PC-9 (cell line): Measurements from ENCODE around the gene ZBTB43. TPM values are rescaled to one million over a fixed set of nuclear protein-coding genes. Genes with fewer than 3 reads are reported as not detected.

Experiments
- BruUV-seq: library from RNA; stranded (reverse); fragments of 400-500 nt; replicated peaks from 2 replicates; lab custom pipeline; 2021; lab: Mats Ljungman, UMichigan
- CTCF ChIA-PET: fragments of 300-600 bp; sonication (Branson Sonifier 250); formaldehyde crosslinking; loops from one replicate; lab custom pipeline; 2022; ENCODE audit warnings: antibody characterized with exemption; lab: Charles Lee
- POLR2A ChIA-PET: fragments of 300-600 bp; sonication (Branson Sonifier 250); formaldehyde crosslinking; loops from one replicate; lab custom pipeline; 2022; ENCODE audit warnings: antibody characterized with exemption; ENCODE audit not compliant: unreplicated experiment; lab: Charles Lee
- DNase-seq, 2 experiments: peaks; one replicate each; pipeline versions ENCODE4 v3.0.0 to v3.0.0-alpha.2; 2015 to 2022; ENCODE audit warnings: mixed read lengths in 1 of 2
- H2AFZ ChIP-seq: fragments of 200-600 bp; sonication (generic); 2 replicates; pipeline ENCODE4 v1.8.1; 2017; ENCODE audit warnings: antibody characterized with exemption
- H3F3A ChIP-seq: fragments of 200-600 bp; sonication (generic); 2 replicates; pipeline ENCODE4 v1.8.1; 2017; ENCODE audit warnings: antibody characterized with exemption, mild to moderate bottlenecking, low read depth; ENCODE audit not compliant: insufficient read depth
- H3K27ac ChIP-seq: fragments of 200-600 bp; sonication (generic); 2 replicates; pipeline ENCODE4 v1.6.1; 2016; ENCODE audit warnings: mixed run types
- H3K27me3 ChIP-seq: fragments of 200-600 bp; sonication (generic); 2 replicates; pipeline ENCODE4 v1.6.1; 2016; ENCODE audit warnings: low read depth, mixed run types; ENCODE audit not compliant: insufficient read depth
- H3K36me3 ChIP-seq: fragments of 200-600 bp; sonication (generic); 2 replicates; pipeline ENCODE4 v1.6.1; 2016; ENCODE audit warnings: low read depth, mixed run types
- H3K4me1 ChIP-seq: fragments of 200-600 bp; sonication (generic); replicated peaks from 2 replicates; pipeline ENCODE4 v1.6.1; 2016; ENCODE audit warnings: mixed run types; ENCODE audit not compliant: insufficient read depth
- H3K4me2 ChIP-seq: fragments of 200-600 bp; sonication (generic); 2 replicates; pipeline ENCODE4 v1.6.1; 2017; ENCODE audit warnings: mixed run types
- H3K4me3 ChIP-seq: fragments of 200-600 bp; sonication (generic); 2 replicates; pipeline ENCODE4 v1.6.1; 2016; ENCODE audit warnings: mixed run types
- H3K79me2 ChIP-seq: fragments of 200-600 bp; sonication (generic); 2 replicates; pipeline ENCODE4 v1.6.1; 2017; ENCODE audit warnings: low read depth, mixed run types
- H3K9me2 ChIP-seq: fragments of 200-600 bp; sonication (generic); 2 replicates; pipeline ENCODE4 v1.8.1; 2017; ENCODE audit warnings: mild to moderate bottlenecking; ENCODE audit not compliant: insufficient read depth
- H3K9me3 ChIP-seq: fragments of 200-600 bp; sonication (generic); 2 replicates; pipeline ENCODE4 v1.8.1; 2016; ENCODE audit warnings: low read depth; ENCODE audit not compliant: insufficient read depth
- H4K20me1 ChIP-seq: fragments of 200-600 bp; sonication (generic); 2 replicates; pipeline ENCODE4 v1.8.1; 2017; ENCODE audit not compliant: insufficient read depth
- CTCF ChIP-seq: fragments of 200-600 bp; sonication (generic); conservative IDR thresholded peaks from 2 replicates; pipeline ENCODE4 v1.6.1; 2017; ENCODE audit warnings: mixed run types, antibody characterized with exemption, mild to moderate bottlenecking, moderate library complexity
- EZH2 ChIP-seq: fragments of 200-600 bp; sonication (generic); IDR thresholded peaks from 2 replicates; pipeline ENCODE4 v1.8.0; 2017; ENCODE audit warnings: antibody characterized with exemption, low read depth
- intact Hi-C: fragments of 100-400 bp; cut with micrococcal nuclease; formaldehyde crosslinking; loops from one replicate; pipeline ENCODE4 v1.10.0; 2022; ENCODE audit not compliant: unreplicated experiment
- total RNA-seq: library from RNA; stranded (reverse); gene quantifications from 2 replicates; pipeline ENCODE4 v1.2.3, GENCODE V29; 2021

The ZBTB43 gene
- total RNA-seq, 1 experiment from 2014 or later: 18.4 TPM

GRCh38 chr9:126847051-126847450 lies 42.2 kb downstream of the ZBTB43 start:
- Histone ChIP-seq H3K9me2 (no peaks in the 10 kb centered on the region), H3K27me3 (no peaks in the 10 kb centered on the region), H3K4me2 (no peak overlapping the region), H3K79me2 (no peaks in the 10 kb centered on the region), H3K4me1 (no peaks in the 10 kb centered on the region), H3F3A (no peaks in the 10 kb centered on the region), H3K36me3 (no peaks in the 10 kb centered on the region), H2AFZ (no peak overlapping the region), H3K9me3 (no peaks in the 10 kb centered on the region), H3K27ac (no peak overlapping the region), H4K20me1 (no peaks in the 10 kb centered on the region; the same call in 1 of the 2 replicates), H3K4me3 (no peak overlapping the region)
- POLR2A ChIA-PET: no interaction called here
- CTCF ChIA-PET: no interaction called here
- no peak for DNase-seq
- intact Hi-C loops: no loop called here
- BruUV-seq: no TSS peak
- TF ChIP-seq CTCF: no peak
- TF ChIP-seq EZH2: no peak

DNA sequence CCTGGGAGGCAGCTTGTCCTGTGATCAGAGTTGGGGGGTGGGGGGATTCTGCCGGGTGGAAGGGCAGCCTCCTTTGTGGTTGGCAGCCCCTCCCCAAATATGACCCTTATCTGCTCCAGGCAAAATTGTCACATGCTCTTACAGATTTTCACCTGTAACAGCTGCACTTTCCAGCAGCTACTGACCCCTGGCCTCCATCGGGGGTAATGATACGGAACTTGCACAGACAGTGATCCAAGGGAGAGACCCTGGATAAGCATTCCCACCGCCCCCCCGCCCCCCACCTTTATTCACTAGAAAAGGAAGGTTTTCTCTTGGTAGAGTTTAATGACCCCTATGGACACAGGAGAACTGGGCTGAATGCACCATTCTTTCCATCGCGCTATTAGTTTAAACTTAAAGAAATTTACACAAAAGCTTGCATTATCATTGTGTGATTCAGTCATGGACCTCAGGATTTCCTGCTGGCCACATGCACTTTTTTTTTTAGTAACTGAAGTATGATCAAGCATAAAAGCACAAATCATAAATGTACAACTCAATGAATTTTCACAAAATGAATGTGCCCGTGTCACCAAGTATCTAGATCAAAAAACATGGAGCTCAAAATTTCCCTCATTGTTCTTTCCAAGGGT lies 44.9 kb downstream of the ZBTB43 start:
- Histone ChIP-seq H3K4me3 (no peak overlapping the region), H3K27ac (no peak overlapping the region), H2AFZ (no peak overlapping the region), H3K79me2 (no peaks in the 10 kb centered on the region), H4K20me1 (no peaks in the 10 kb centered on the region), H3K27me3 (no peaks in the 10 kb centered on the region), H3K36me3 (no peaks in the 10 kb centered on the region), H3K9me3 (no peaks in the 10 kb centered on the region), H3K4me1 (no peaks in the 10 kb centered on the region), H3K9me2 (no peaks in the 10 kb centered on the region), H3K4me2 (no peak overlapping the region), H3F3A (no peaks in the 10 kb centered on the region)
- intact Hi-C loops: no loop called here
- no peak for DNase-seq
- TF ChIP-seq EZH2: no peak
- no peak for TF ChIP-seq CTCF
- CTCF ChIA-PET: interaction anchor here (0.5 to 0.9 kb wide), 3 partner anchors 10 to 45 kb away, joined by 3 to 8 read pairs (median 6); partner anchors contain the start of gene ZBTB43
- no TSS peak for BruUV-seq
- POLR2A ChIA-PET: interaction anchor here (0.7 kb wide), 1 partner anchor 171 kb away, joined by 5 read pairs; no protein-coding TSS in a partner anchor

DNA sequence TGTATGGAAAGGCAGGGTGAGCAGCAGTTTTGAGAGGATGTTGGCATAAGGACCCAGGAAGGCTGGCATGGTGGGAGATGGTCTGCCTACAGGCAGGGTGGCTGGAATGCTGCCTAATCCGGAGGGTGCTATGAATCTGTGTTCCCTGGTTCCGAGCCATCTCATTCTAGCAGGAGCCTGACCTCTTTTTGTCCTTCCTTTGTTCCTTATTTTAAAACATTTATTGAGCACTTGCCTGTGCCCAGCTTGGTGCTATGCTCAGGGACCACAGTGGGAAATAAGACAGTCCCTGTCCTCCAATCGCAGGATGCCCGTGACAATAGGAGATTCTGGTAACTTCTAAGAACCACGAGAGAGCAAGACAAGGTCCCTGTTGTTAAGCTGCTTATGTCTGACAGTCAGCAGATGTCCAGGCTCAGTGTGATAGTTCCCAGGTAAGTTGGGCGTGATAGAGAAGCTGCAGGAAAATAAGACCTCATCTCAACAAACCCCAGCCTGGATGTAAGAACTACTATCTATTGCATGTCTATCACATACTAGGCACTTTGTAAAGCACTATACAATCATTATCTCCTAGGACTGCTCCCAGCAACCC lies 46.5 kb downstream of the ZBTB43 start:
- no peaks in the 10 kb centered on the region for H3K79me2 ChIP-seq
- H3K4me1 ChIP-seq: no peaks in the 10 kb centered on the region
- ChIA-PET CTCF (no interaction called here), POLR2A (no interaction called here)
- no peak overlapping the region for H2AFZ ChIP-seq
- no TSS peak for BruUV-seq
- H3K4me3 ChIP-seq: no peak overlapping the region
- H3K4me2 ChIP-seq: no peak overlapping the region
- intact Hi-C loops: no loop called here
- no peak for DNase-seq
- H3F3A ChIP-seq: no peaks in the 10 kb centered on the region
- TF ChIP-seq CTCF (no peak), EZH2 (no peak)
- no peak overlapping the region for H3K27ac ChIP-seq
- no peaks in the 10 kb centered on the region for H3K27me3 ChIP-seq
- H4K20me1 ChIP-seq: no peaks in the 10 kb centered on the region
- no peaks in the 10 kb centered on the region for H3K9me2 ChIP-seq
- no peaks in the 10 kb centered on the region for H3K36me3 ChIP-seq
- no peaks in the 10 kb centered on the region for H3K9me3 ChIP-seq
